GM21526 (cell line): ENCODE measurements around the gene NANS.

Experiments used
- ATAC-seq: cut with Tn5 transposase; IDR thresholded peaks from one replicate; pipeline ENCODE4 v1.9.1; 2021; ENCODE audit warnings: moderate library complexity; ENCODE audit not compliant: unreplicated experiment, low FRiP score

NANS gene

DNA sequence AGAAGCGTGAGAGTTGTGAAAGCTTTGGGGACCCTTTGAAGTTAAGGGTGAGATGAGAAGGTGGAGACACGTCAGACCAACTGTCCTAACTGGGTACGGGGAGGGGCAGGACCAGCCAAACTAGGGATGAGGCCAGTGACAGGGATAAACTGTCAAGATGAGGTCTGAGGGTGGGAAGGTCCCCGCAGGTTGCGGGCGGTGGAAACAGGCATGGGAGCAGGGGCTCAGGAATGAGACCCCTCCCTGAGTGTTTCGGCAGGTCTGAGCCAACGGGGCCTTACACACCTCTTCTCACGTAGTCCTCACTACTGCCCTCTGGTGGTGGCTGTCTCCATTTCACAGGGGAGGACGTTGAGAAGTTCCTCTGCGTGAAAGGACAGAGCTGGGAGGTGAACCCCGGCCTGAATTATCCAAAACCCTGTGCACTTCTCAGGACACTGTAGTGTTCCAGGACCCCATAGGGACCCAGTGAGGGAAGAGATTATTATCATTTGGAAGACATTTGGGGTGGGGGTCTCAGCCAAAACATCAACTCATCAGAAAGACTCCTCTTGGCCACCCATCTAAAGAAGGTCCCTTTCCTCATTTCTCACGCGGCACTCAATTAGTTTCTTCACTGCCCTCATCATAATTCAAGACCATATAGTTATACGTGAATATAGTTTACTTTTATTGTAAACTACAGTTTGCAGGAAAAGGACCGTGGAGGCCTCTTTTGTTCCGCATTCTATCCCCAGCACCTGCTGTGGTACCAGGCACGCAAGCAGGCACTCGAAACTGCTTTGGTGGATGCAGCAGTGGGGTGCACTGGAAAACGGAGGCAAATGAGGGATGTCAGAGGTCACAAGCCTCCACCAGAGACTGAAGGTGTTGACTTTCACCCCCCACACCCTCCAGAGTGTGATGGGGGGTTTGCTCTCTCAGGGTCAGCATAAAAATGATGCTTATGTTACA lies 21.7 kb upstream of the NANS start:
- peak; percentile 72 for ATAC-seq

DNA sequence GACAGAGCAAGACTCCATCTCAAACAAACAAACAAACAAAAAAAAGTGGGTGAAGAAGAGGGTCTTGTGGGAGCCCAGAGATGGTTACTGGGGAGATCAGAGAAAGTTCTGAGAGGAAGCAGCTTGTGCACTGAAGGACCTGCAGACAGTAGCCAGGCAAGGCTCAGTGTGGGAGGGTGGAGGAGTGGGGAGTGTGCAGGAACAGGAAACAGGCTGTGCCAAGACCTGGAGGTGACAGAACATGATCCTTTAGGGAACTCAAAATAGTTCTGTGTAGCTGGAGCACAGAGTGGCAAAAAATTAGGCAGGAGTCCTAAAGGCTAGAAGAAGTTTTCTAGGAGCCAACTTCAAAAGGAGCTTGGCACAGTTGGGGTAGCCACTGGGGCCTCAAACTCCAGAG lies 19.2 kb upstream of the NANS start:
- ATAC-seq, result no peak

DNA sequence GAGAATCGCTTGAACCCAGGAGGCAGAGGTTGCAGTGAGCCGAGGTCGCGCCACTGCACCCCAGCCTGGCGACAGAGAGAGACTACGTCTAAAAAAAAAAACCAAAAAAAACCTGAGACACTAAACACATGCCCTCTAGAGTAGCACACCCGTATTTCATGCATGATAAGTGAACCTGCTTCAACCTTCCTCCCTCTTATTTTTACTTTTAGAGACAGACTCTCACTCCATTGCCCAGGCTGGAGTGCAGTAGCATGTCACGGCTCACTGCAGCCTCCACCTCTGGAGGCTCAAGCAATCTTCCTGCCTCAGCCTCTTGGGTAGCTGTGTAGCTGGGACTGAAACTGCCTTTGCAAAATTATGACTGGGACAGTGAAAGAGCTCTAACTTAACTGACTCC lies 17.6 kb upstream of the NANS start:
- no peak for ATAC-seq

DNA sequence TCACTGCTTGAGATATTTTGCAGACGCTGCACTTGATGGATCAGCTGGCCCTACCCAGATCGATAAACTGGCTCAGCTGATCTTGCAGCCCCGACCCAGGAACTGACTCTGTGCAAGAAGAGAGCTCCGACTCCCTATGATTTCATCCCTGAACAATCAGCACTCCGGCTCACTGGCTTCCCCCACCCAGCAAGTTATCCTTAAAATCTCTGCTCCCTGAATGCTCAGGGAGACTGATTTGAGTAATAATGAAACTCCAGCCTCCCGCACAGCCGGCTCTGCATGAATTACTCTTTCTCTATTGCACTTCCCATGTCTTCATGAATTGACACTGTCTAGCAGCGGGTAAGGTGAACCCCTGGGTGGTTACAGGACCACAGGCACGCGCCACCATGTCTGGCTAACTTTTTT lies 16.9 kb upstream of the NANS start:
- ATAC-seq, result no peak

DNA sequence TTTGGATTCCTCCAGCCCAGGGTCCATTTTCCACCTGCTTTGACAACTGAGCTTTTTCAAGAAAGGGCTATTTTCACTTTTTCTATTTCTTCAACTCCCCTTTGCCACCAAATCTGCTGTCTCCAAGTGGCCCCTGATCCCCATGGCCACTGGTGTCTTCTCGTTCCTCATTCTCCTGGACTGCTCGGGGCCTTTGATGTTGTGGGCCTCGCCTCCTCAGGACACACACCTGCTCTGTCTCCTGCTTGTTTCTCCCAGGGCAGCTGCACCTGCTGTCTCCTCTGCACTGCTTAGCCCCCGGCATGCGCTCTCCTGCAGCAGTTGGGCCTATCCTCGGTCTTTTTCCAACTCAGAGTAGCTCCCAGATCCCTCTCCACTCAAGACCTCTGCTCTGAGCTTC lies 16.3 kb upstream of the NANS start:
- ATAC-seq, result no peak

DNA sequence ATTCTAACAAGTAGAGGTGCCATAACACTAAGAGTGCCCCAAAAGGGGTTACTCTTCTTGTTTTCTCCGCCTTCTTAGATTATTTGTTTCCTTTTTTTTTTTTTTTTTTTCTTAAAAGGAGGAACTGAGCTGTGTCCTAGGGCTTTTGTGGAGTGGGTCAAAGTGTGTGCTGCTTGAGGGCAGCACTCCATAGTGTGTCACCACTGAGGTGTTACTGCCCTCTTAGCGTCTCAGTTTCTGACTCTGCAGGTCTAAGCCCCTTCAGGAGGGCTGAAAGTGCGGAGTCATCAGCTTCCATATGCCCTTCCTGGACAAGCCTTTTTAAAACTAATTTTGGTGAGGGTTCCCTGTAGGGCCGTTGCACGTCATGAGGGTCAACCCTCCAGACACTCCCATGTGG lies 12.6 kb upstream of the NANS start:
- ATAC-seq, result no peak

DNA sequence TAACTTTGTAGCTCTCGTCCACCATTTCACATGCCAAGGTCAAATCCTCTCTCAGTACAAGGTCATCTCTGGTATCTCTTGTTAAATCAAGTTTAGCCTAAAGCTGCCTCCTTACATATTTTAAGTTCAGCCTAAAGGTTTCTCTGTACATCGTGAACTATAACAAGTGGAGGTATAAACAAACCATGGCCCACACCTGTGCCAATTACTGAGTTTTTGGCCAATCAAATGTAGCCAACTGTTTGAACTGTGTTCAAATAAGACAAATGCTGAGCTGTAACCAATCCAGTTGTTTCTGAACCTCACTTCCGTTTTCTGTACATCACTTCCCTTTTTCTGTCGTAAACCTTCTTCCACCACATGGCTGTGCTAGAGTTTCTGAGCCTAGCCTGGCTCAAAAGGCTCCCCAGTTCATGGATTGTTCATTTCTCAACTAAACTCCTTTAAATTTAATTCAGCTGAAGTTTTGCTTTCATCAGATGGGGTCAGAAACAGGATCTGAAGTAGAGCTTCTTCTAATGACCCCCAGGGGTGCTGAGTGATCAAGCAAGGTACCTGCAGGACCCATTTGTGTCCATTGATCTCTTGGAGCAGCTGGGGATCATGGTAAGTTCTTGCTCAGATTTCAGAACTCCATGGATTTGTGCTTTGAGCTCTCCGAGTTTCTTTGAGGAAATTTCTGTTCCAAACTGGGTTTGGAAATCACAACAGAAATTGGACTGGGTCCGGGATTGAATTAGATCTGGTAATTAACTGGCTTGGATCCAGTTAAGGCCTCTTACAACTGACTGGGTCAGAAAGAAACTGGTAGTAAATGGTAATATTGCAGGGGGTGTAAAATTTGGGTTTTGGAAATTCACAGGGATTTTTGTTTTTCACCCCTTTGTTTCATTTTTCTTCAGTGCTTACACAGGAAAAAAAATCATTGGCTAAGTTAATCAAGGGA lies 11.0 kb upstream of the NANS start:
- peak; percentile 72 for ATAC-seq

DNA sequence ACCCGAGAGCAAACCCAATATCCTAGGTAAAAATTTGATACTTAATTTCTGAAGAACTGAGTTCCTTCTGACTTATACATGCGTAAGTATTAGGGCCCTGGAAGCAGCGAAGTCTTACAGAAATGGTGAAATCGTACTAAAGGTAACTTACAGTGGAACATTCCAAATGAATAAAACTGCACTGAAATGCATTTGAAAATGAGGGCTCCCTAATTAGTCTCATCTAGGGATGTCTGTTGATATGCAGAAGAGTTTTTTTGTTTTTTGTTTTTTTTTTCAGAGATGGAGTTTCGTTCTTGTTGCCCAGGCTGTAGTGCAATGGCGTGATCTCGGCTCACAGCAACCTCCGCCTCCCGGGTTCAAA lies 10.4 kb upstream of the NANS start:
- no peak for ATAC-seq

DNA sequence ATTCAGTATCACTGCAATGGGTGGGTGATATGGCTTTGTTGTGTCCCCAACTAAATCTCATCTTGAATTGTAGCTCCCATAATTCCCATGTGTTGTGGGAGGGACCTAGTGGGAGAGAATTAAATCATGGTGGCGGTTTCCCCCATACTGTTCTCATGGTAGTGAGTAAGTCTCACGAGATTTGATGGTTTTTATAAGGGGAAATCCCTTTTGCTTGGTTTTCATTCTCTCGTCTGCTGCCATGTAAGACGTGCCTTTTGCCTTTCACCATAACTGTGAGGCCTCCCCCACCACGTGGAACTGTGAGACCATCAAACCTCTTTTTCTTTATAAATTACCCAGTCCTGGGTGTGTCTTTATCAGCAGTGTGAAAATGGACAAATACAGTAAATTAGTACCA lies 9.5 kb upstream of the NANS start:
- ATAC-seq, result no peak

DNA sequence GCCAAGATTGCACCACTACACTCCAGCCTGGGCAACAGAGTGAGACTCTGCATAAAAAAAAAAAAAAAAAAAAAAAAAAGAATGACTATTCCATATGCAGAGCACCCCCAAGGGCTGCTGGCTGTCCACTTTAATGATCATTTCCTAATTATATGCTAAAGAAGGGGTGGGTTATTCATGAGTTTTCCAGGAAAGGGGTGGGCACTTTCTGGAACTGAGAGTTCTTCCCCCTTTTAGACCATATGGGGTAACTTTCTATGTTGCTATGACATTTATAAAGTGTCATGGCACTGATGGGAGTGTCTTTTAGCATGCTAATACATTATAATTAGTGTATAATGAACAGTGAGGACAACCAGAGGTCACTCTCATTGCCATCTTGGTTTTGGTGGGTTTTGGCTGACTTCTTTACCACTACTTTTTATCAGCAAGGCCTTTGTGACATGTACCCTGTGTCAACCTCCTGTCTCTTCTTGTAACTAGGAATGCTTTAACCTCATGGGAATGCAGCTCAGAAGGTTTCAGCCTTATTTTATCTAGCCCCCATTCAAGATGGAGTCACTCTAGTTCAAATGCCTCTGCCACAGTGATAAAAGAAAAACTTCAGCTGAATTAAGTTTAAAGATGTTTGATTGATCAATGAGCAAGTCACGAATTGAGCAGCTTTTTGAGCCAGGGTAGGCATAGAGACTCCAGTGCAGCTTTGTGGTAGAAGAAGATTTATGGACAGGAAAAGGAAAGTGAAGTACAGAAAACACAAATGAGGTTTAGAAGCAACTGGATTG lies 7.1 kb upstream of the NANS start:
- ATAC-seq, result no peak

DNA sequence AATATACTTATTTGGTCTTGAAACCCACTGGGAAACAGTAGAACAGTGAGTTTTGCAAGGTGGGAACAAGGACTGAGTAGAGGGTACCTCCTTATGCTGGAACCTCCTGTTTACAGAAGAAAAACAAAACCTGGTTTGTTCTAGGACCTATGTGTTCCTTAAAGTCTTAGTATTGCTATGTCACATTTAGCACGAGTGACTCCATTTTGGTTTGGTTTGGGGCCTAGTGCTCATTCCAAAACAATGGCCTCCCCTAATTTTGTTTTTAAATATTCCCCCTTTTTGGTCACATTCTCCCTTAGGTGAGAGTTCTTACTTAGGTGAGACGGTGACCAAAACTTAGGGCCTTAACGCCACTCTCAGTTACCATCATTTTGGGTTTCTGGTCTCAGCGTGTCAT lies 6.2 kb upstream of the NANS start:
- ATAC-seq, result no peak

DNA sequence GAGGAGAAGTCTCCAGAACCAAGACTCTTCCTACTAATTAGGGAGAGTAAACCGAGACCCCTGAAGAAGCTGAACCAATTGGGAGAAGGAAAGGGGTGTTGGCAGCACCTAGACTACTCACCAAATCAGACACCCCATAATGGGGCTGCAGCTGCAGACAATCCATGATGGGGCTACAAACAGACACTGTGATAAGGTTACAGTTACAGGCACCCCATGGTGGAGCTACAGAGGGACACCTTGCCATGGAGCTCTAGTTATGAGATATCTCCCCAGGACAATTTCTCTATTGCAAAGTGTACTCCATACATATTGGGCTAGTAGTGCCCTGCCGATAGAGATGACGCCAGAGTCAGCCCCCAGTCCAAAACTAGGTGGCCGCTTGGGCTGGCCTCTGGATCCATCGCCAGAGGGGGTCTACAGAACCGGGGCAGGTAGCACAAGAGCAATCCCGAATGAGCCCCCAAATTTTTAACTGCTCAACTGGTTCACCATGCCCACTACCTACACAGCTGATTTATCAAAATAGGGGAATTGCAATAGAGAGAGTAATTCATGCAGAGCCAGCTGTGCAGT lies 2.1 kb upstream of the NANS start:
- no peak for ATAC-seq

DNA sequence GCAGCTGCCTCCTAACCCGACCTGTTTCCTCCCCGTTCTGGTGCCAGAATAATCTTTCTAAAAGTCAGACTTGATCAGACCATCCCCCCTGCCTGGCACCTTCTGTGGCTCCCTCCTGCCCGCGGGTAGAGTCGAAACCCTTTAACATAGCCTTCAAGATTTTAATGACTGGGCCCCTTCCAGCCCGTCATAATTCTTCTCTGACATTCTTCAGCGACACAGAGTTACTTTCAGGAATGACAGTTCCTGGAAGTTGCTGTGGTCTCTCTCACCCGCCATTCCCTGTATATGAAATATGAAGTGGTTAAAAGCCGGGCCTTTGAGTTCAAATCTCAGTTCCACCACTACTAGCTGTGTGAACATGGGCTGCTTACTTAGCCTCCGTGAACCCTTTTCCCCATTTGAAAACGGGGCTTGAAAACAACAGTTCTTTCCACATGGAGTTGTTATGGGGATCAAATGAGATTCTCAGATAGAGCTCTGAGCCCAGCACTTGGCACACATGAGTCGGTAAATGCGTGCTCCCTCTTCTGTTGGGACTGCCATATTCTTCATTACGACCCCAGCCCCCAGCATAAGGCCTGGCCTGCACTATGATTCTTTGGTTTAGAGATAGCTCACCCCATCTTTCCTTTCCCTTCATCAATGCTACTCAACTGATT lies 737 bp downstream of the NANS start:
- ATAC-seq, result no peak

DNA sequence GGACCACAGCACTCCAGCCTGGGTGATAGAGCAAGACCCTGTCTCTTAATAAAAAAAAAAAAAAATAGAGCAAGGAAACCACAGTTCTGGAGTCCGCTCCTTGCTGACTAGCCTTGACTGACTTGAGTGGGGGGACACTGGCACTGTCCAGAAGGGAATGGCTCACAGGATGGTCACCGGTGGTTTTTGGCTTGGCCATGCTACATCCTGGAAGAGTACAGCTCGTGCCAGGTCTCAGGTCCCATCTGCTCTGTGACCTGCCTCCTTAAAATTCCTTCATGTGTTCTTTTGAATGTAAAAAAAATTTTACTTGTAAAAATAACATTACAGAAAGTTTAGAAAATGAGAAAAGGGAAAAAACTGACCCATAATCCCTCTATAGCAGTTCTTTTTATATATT lies 5.6 kb downstream of the NANS start:
- ATAC-seq, result no peak

DNA sequence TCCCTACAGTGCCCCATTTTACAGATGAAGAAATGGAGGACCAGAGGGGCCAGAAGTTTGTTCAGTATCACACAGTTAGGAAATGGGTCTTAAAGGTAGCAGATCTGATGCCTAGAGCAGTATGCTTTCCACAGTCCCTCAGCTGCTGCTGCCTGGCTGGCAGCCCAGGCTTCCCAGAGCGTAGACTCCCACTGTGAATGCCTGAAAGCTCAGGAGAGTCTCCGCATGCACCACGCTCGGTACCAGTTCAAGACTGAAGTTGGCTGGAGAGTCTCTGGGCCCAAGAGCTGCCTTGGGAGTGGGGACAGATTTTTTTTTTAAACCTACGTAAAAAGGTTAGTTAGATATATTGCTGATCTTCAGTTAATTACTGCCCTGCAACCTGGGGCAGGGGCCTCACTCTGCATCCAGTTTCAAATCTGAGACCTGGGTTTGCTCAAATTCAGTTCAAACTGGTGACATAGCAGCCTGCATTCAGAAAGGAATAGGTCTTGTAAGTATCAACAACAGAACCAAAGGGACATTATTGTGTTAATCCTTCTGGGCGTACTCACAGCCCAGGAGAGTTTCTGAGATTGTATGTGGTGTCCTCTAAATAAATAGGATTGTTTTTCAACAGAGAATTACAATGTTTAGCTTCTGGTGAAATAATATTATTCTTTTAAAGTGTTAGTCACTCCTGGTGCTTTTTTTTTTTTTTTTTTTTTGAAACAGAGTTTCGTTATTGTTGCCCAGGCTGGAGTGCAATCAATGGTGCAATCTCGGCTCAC lies 8.3 kb downstream of the NANS start:
- ATAC-seq, result no peak

DNA sequence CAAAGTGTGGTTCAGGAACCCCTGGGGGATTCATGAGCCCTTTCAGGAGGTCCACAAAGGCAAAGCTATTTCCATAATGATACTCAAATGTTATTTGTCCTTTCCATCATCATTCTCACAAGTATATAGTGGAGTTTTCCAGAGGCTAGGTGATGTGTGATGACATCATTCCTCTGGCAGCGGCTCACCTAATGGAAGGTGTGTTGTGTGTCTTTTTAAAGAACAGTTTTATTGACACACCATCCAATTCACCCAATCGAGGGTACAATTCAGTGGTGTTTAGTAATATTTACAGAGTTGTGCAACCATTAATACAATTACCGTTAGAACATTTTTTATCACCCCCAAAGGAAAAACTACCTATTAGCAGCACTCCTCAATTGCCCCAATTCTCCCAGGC lies 9.7 kb downstream of the NANS start:
- ATAC-seq, result no peak

DNA sequence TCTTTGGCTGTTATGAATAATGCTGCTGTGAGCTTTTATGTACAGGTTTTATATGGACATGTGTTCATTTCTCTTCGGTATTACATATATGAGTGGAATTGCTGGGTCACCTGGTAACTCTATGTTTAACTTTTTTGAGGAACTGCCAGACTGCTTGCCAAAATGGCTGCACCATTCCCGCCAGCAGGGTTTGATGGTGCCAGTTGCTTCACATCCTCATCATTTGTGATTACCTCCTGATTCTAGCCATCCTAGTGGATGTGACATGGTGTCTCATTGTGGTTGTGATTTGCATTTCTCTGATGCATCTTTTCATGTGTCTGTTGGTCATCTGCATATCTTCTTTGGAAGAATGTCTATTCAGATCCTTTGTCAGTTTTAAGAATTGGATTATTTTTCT lies 10.7 kb downstream of the NANS start:
- ATAC-seq, result no peak

DNA sequence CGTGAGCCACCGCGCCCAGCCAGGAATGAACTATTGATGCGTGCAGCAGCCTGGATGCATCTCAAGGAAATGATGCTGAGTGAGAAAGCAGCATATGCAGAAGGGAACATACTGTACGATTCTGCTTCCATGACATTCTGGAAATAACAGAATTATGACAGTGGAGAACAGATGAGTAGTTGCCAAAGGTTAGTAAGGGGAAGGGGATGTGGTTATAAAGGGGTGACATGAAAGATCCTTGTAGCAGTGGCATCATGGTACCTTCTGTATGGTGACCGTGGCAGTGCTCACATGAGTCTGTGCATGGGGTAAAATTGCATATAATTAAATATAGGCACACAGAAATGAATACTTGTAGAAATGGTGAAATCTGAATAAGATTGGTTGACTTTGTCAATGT lies 13.0 kb downstream of the NANS start:
- ATAC-seq, result no peak

DNA sequence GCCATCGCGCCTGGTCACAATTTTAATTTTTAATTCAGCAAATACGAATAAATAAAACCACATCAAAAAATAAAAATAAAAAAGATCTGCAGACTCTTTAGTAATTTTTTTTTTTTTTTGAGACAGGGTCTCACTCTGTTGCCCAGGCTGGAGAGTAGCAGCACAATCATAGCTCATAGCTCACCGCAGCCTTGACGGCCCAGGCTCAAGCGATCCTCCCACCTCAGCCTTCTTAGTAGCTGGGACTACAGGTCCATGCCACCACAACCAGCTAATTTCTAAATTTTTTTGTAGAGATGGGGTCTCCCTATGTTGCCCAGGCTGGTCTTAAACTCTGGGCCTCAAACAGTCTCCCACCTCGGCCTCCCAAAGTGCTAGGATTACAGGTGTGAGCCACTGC lies 14.2 kb downstream of the NANS start:
- ATAC-seq, result no peak
